ENCODE results near the gene LIN28A.
"Not testable (repeated sequence)": the region's sequence is repeated elsewhere in the genome, so short reads cannot be mapped to it uniquely, and the experiment has no call there.

The LIN28A gene

GRCh38 chr1:26373789-26374188 lies 36.8 kb upstream of the LIN28A start:
- POLR2A ChIA-PET, result no interaction called here
- no peak for TF ChIP-seq CTCF (IDR thresholded peaks at IDR 0.05; ENCODE audit: control extremely low read depth, extremely low read depth, low read depth, missing control alignments)
- CTCF ChIA-PET, result interaction anchor here (1.1 to 7.5 kb wide), 4 partner anchors 10 to 204 kb away, joined by 3 to 61 read pairs (median 12); partner anchors contain the start of genes CEP85 and ZNF593
- no peak for DNase-seq (ENCODE audit: extremely low spot score)

GRCh38 chr1:26374361-26374760 lies 36.3 kb upstream of the LIN28A start:
- CTCF ChIA-PET, result interaction anchor here (1.5 to 7.5 kb wide), 3 partner anchors 11 to 43 kb away, joined by 4 to 61 read pairs (median 21); no protein-coding TSS in a partner anchor
- DNase-seq (ENCODE audit: extremely low spot score); POLR2A ChIA-PET: not testable (repeated sequence)

- ChIA-PET POLR2A (no interaction called here), CTCF (interaction anchor here (0.8 to 7.5 kb wide), 5 partner anchors 12 to 96 kb away, joined by 3 to 61 read pairs (median 4); partner anchors contain the start of gene SH3BGRL3)
- no peak for DNase-seq (ENCODE audit: extremely low spot score)
- no peak for TF ChIP-seq CTCF (IDR thresholded peaks at IDR 0.05; ENCODE audit: control extremely low read depth, extremely low read depth, low read depth, missing control alignments)
These were observed 35.5 kb upstream of the LIN28A start for GRCh38 chr1:26375081-26375480.

GRCh38 chr1:26376050-26376449 lies 34.6 kb upstream of the LIN28A start:
- no peak for TF ChIP-seq CTCF (IDR thresholded peaks at IDR 0.05; ENCODE audit: control extremely low read depth, extremely low read depth, low read depth, missing control alignments)
- ChIA-PET CTCF (interaction anchor here (4.6 to 7.5 kb wide), 2 partner anchors 13 to 41 kb away, joined by 21 to 61 read pairs; no protein-coding TSS in a partner anchor), POLR2A (no interaction called here)
- DNase-seq (ENCODE audit: extremely low spot score), result no peak

GRCh38 chr1:26378088-26378878 lies 32.3 kb upstream of the LIN28A start:
- POLR2A ChIA-PET, result no interaction called here
- DNase-seq (ENCODE audit: extremely low spot score), result peak; percentile 86
- CTCF ChIA-PET, result interaction anchor here (0.9 to 7.5 kb wide), 9 partner anchors 10 to 248 kb away, joined by 3 to 61 read pairs (median 4); partner anchors contain the start of gene CEP85
- no peak for TF ChIP-seq CTCF (IDR thresholded peaks at IDR 0.05; ENCODE audit: control extremely low read depth, extremely low read depth, low read depth, missing control alignments)

- no peak for DNase-seq (ENCODE audit: extremely low spot score)
- ChIA-PET CTCF (interaction anchor here (1.5 to 7.5 kb wide), 5 partner anchors 11 to 57 kb away, joined by 4 to 61 read pairs (median 8); no protein-coding TSS in a partner anchor), POLR2A (no interaction called here)
- no peak for TF ChIP-seq CTCF (IDR thresholded peaks at IDR 0.05; ENCODE audit: control extremely low read depth, extremely low read depth, low read depth, missing control alignments)
These were observed 31.8 kb upstream of the LIN28A start for GRCh38 chr1:26378879-26379251.

- ChIA-PET POLR2A (no interaction called here), CTCF (no interaction called here)
- DNase-seq (ENCODE audit: extremely low spot score), result no peak
- no peak for TF ChIP-seq CTCF (IDR thresholded peaks at IDR 0.05; ENCODE audit: control extremely low read depth, extremely low read depth, low read depth, missing control alignments)
These were observed 26.5 kb upstream of the LIN28A start for GRCh38 chr1:26384076-26384475.

- CTCF ChIA-PET, POLR2A ChIA-PET: not testable (repeated sequence)
These were observed 25.6 kb upstream of the LIN28A start for GRCh38 chr1:26385063-26385462.

More at GRCh38 chr1:26385063-26385462, 25.6 kb upstream of the LIN28A start:
- not testable (repeated sequence) for DNase-seq (ENCODE audit: extremely low spot score)

Data from GM10248 (cell line).